ENCODE data around the gene THRB. TPM values are rescaled to one million over a fixed set of nuclear protein-coding genes. Genes with fewer than 3 reads are reported as not detected.

The THRB gene
- 2.4 TPM for polyA plus RNA-seq (2013, experiment 1 of 2; ENCODE audit: insufficient read length)
- 2.9 TPM for polyA plus RNA-seq (2013, experiment 2 of 2; ENCODE audit: insufficient read length)

- peak; percentile 63 for DNase-seq
Observed at GRCh38 chr3:24494618-24495325, at the start of gene THRB. Gene THRB, minus strand, starts transcription at chr3:24494850.

- DNase-seq, result no peak
Observed at GRCh38 chr3:24541935-24542334, 47.3 kb upstream of the THRB start.

GRCh38 chr3:24540821-24541220, 46.2 kb upstream of the THRB start:
- DNase-seq, result no peak

GRCh38 chr3:24539699-24540098, 45.0 kb upstream of the THRB start:
- no peak for DNase-seq

- DNase-seq, result no peak
Observed at GRCh38 chr3:24538891-24539290, 44.2 kb upstream of the THRB start.

- no peak for DNase-seq
Observed at GRCh38 chr3:24533561-24534193, 39.0 kb upstream of the THRB start.

GRCh38 chr3:24530471-24530870, 35.8 kb upstream of the THRB start:
- no peak for DNase-seq

- no peak for DNase-seq
Observed at GRCh38 chr3:24529210-24529609, 34.6 kb upstream of the THRB start.

- DNase-seq, result no peak
Observed at GRCh38 chr3:24526640-24527212, 32.1 kb upstream of the THRB start.

GRCh38 chr3:24525557-24525956, 30.9 kb upstream of the THRB start:
- no peak for DNase-seq

- DNase-seq, result no peak
Observed at GRCh38 chr3:24525022-24525421, 30.4 kb upstream of the THRB start.

GRCh38 chr3:24523988-24524727, 29.5 kb upstream of the THRB start:
- no peak for DNase-seq

GRCh38 chr3:24523215-24523614, 28.6 kb upstream of the THRB start:
- DNase-seq, result no peak

- DNase-seq, result no peak
Observed at GRCh38 chr3:24522146-24522579, 27.5 kb upstream of the THRB start.

GRCh38 chr3:24521420-24522145, 26.9 kb upstream of the THRB start:
- DNase-seq, result peak; percentile 56

- no peak for DNase-seq
Observed at GRCh38 chr3:24520976-24521419, 26.3 kb upstream of the THRB start.

- DNase-seq, result no peak
Observed at GRCh38 chr3:24520101-24520495, 25.4 kb upstream of the THRB start.

- peak; percentile 64 for DNase-seq
Observed at GRCh38 chr3:24519368-24520100, 24.9 kb upstream of the THRB start.

- DNase-seq, result no peak
Observed at GRCh38 chr3:24518990-24519367, 24.3 kb upstream of the THRB start.

- DNase-seq, result no peak
Observed at GRCh38 chr3:24514119-24514518, 19.5 kb upstream of the THRB start.

GRCh38 chr3:24513463-24513862, 18.8 kb upstream of the THRB start:
- DNase-seq, result peak; percentile 86
